HG02588 (cell line): ENCODE measurements around the gene ITGB8.

Source experiments
- ATAC-seq: cut with Tn5 transposase; IDR thresholded peaks from one replicate; pipeline ENCODE4 v1.9.1; 2021; ENCODE audit warnings: mild to moderate bottlenecking, moderate library complexity; ENCODE audit not compliant: unreplicated experiment

The ITGB8 gene

GRCh38 chr7:20331910-20332813, 1.5 kb downstream of the ITGB8 start:
- ATAC-seq = no peak

DNA sequence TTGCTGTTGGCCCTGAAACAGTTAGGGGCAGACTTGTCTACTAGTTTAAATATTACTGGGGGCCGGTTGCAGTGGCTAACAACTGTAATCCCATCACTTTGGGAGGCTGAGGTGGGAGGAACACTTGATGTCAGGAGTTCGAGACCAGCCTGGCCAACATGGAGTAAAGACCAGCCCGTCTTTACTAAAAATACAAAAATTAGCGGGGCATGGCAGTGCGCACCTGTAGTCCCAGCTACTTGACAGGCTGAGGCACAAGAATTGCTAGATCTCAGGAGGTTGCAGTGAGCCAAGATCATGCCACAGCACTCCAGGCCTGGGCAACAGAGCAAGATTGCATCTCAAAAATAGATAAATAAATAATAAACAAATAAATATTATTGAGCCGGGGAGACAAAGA, 7.6 kb downstream of the ITGB8 start:
- ATAC-seq = no peak

GRCh38 chr7:20340839-20341238, 10.1 kb downstream of the ITGB8 start:
- ATAC-seq = no peak

DNA sequence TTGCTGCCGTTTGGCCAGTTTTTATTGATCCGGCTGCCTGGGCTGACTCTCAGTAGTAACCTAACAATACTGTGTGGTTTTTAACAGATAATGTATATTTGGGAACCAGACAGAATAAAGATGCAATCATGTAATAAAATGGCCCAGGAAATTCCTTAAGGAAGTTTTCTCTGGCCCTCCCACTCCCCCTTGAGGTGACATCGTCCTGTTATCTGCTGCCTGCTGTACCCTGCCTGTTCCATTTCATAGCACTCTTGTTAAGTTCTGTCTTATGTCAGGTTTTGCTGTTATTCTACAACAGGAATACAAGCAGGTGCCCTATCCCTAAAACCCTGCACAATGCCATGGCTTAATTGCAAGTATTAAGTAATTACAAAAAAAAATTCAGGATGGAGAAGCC, 12.5 kb downstream of the ITGB8 start:
- ATAC-seq = no peak

DNA sequence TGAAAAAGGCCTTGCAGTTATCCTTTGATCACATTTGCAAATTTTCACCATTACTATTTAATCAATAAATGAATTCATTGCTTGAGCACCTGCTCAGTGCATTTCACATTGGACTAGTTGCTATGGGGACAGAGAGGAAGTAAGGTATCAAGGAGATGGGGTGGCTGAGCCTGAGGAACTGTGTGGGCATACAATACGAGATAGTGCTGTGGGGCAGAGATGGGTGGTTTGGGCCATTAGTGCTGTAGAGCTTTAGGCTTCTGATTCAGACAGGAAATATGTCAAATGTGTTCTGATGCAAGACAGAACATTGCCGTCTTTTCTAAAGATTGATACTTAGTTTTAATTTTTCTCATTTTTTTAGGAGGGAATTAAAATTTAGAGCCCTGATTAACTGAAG, 13.2 kb downstream of the ITGB8 start:
- no peak for ATAC-seq

DNA sequence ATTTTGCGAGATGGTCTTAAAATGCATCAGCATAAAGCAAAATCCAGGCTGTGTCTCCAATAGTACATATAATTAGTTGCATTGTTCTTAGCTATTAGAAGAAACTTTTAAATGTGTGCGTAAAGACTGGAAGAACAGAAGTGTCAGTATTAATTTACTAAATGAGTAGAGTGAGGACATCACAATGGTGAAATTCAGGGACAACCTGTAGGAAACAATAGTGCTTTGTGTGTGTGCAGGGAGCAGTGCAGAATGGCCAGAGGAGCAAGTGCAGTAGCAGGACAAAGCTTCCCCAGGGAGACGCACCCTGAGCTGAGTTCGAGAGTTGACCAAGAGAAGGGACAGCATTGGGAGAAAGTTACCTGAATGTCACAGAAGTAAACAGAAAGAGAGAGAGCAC, 13.7 kb downstream of the ITGB8 start:
- ATAC-seq = no peak

- no peak for ATAC-seq
These were observed 15.9 kb downstream of the ITGB8 start for GRCh38 chr7:20346577-20346976.

- ATAC-seq = no peak
These were observed 17.0 kb downstream of the ITGB8 start for GRCh38 chr7:20347680-20348079.

DNA sequence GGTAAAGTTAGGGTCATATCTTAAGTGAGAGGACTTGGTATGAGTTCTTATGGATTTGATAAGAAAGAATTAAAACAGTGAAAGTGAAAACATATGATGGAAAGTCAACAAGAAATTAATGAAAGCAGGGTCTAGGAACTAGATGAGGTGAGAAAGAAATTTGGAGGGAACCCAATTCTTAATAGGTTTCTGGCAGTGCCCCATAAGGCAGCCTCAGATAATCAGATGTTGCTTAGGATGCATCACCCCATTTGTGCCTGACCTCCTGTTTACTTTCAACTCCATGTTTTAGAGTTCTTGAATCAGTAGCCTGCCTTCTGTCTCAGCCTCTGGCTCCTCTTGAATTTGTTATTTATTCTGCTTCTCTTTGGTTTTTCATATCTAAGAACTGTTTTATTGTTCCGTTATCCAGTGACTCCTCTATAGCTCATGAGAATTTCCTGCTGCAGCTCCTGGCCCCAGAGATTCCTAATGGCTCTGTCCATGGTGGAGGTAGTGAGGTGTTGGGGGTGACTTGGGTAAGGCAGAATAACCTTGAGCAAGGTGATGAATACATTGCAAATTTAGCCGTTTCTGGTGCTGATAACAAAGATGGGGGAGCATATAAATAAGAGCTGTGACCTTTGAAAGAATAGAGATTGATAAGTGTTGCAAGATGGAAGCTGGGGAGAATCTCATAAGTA, 17.6 kb downstream of the ITGB8 start:
- no peak for ATAC-seq

GRCh38 chr7:20350518-20350951, 19.8 kb downstream of the ITGB8 start:
- no peak for ATAC-seq

GRCh38 chr7:20350996-20351692, 20.4 kb downstream of the ITGB8 start:
- no peak for ATAC-seq

GRCh38 chr7:20351901-20352300, 21.2 kb downstream of the ITGB8 start:
- no peak for ATAC-seq

DNA sequence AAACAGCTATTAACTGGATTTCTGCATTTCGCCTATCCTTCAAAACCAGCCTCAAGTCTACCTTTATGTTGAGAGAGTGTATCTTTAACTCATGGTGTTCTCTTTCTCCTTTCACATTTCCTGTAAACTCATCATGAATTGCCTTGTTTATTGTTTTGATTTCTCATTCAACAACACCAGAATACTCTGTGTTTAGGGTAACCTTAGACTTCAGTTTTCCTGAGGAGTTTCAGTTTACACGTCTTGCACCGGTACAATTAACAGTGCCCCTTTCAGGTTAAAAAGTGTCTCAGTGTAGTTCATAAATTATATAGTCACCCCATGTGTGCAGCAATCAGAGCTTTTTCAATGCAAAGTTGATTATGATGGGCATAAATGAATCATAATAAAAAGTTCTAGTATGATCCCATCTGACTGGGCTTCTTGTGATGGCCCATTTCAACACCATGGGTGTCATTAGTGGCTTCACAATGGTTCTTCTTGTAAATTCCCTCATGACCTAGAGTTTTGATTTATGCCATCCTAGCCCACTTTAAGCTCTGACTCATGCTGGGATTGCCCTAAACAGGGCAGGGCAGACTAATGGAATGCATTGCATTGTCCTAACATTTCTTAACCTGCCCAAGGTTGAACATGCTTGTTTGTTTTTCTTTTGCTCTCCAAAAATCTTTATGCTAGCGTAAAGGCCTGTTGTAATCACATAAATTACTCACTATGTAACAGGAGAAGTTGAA, 22.0 kb downstream of the ITGB8 start:
- no peak for ATAC-seq

- ATAC-seq = no peak
These were observed 24.2 kb downstream of the ITGB8 start for GRCh38 chr7:20354610-20355528.

GRCh38 chr7:20358106-20358505, 27.4 kb downstream of the ITGB8 start:
- no peak for ATAC-seq

DNA sequence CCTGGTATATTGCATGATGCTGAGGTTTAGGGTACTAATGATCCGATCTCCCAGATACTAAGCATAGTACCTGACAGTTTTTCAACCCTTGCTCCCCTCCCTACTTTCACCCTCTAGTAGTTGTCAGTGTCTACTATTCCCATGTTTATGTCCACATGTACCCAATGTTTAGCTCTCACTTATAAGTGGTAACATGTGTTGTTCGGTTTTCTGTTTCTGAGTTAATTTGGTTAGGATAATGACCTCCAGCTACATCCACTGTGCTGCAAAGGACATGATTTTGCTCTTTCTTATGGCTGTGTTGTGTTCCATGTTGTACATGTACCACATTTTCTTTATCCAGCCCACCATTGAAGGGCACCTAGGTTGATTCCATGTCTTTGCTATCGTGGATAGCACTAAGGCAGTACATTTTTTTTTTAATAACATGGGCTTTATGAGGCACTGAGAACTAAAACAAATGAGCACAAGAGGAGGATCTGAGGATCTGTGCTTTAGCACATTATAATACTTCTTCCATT, 28.1 kb downstream of the ITGB8 start:
- ATAC-seq = no peak

DNA sequence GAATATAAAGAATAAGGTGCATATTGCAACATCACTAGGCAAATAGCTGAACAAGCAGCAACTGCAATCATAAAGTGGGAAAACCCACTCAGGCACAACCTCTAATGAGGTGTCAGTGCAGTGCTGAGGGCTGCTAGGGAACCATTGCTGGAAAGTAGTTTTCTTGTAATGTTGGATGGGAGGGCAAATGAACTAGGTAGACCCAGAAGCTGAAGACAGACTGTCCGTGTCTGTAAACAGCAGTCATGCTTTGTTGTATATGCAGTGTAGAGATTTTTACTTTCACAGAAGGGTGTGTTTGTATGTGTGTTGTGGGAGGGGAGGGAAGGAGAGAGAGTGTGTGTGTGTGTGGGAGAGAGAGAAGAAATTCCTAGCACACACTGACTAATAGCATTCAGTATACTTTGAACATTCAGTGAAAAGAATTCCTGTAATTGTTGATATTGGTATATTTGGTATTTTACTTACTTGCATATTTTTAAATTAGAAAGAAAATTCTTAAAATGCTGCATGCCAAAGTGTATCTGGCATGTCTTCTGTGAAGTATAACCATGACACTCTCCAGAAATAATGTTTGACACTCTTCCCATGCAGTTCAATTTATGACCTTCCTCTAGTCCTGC, 28.8 kb downstream of the ITGB8 start:
- ATAC-seq = no peak

GRCh38 chr7:20362574-20363253, 32.0 kb downstream of the ITGB8 start:
- ATAC-seq = no peak
